Liver (tissue), 9 donors: ENCODE results near the gene KRT81. TPM values are rescaled to one million over a fixed set of nuclear protein-coding genes. Genes with fewer than 3 reads are reported as not detected.

Experiments
- DNase-seq: peaks from one replicate; pipeline ENCODE4 v3.0.0-alpha.2; 2017; ENCODE audit warnings: low spot score
- H3K27ac ChIP-seq, 2 donors: one replicate each; pipeline ENCODE4 v1.7.0; 2013; ENCODE audit warnings: inconsistent platforms in 2 of 2, low read length in 2 of 2, control low read depth in 1 of 2, low read depth in 1 of 2, mild to moderate bottlenecking in 1 of 2
- H3K27me3 ChIP-seq, 4 donors: one replicate each; pipeline versions ENCODE4 v1.6.1 to v1.7.0; 2013; ENCODE audit warnings: low read length in 3 of 4, inconsistent platforms in 1 of 4, mild to moderate bottlenecking in 1 of 4, moderate library complexity in 1 of 4; ENCODE audit not compliant: control insufficient read depth in 4 of 4, insufficient read depth in 4 of 4
- H3K36me3 ChIP-seq, 4 donors: one replicate each; pipeline versions ENCODE4 v1.6.1 to v1.7.0; 2013; ENCODE audit warnings: low read length in 3 of 4, mild to moderate bottlenecking in 3 of 4, low read depth in 1 of 4, moderate library complexity in 1 of 4; ENCODE audit not compliant: control insufficient read depth in 4 of 4, insufficient read depth in 3 of 4
- H3K4me1 ChIP-seq, 4 donors: one replicate each; pipeline versions ENCODE4 v1.6.1 to v1.7.0; 2013; ENCODE audit warnings: low read length in 3 of 4, mild to moderate bottlenecking in 3 of 4, moderate library complexity in 1 of 4; ENCODE audit not compliant: control insufficient read depth in 4 of 4, insufficient read depth in 4 of 4
- H3K4me3 ChIP-seq, 3 donors: one replicate each; pipeline versions ENCODE4 v1.6.1 to v1.7.0; 2013; ENCODE audit warnings: low read length in 3 of 3, control low read depth in 1 of 3, low read depth in 1 of 3, mild to moderate bottlenecking in 1 of 3
- H3K9ac ChIP-seq, 2 donors: one replicate each; pipeline ENCODE4 v1.7.0; 2013; ENCODE audit warnings: low read length in 2 of 2, mild to moderate bottlenecking in 2 of 2, moderate library complexity in 2 of 2, control low read depth in 1 of 2, low read depth in 1 of 2
- H3K9me3 ChIP-seq, 4 donors: one replicate each; pipeline versions ENCODE4 v1.6.1 to v1.7.0; 2013; ENCODE audit warnings: low read length in 3 of 4; ENCODE audit not compliant: control insufficient read depth in 4 of 4
- EGR1 ChIP-seq, 2 donors: IDR thresholded peaks; 2 replicates each; pipeline ENCODE4 v1.6.1; 2016 to 2018; ENCODE audit warnings: antibody characterized with exemption in 2 of 2, low read depth in 2 of 2
- HNF4A ChIP-seq, 2 donors: conservative IDR thresholded peaks; 2 replicates each; pipeline ENCODE4 v1.6.1; 2016; ENCODE audit warnings: antibody characterized with exemption in 2 of 2, mild to moderate bottlenecking in 2 of 2
- HNF4G ChIP-seq: IDR thresholded peaks from 2 replicates; pipeline ENCODE4 v1.6.1; 2016; ENCODE audit warnings: antibody characterized with exemption
- JUND ChIP-seq, 2 donors: IDR thresholded peaks; 2 replicates each; pipeline ENCODE4 v1.6.1; 2016; ENCODE audit warnings: antibody characterized with exemption in 2 of 2
- RAD21 ChIP-seq, 2 donors: IDR thresholded peaks; 2 replicates each; pipeline ENCODE4 v1.6.1; 2016; ENCODE audit warnings: antibody characterized with exemption in 2 of 2, mild to moderate bottlenecking in 2 of 2
- RXRA ChIP-seq, 2 donors: IDR thresholded peaks; 2 replicates each; pipeline ENCODE4 v1.6.1; 2017 to 2018; ENCODE audit warnings: antibody characterized with exemption in 2 of 2, mild to moderate bottlenecking in 1 of 2
- YY1 ChIP-seq: IDR thresholded peaks from 2 replicates; pipeline ENCODE4 v1.6.1; 2016; ENCODE audit warnings: antibody characterized with exemption, mild to moderate bottlenecking
- WGBS: extraction: QIAGEN DNeasy Blood & Tissue Kit; methylation state at CpG from one replicate; pipeline ENCODE4 v1.1.7; 2013; 5-methylcytosine and 5-hydroxymethylcytosine counted together
- polyA plus RNA-seq, 2 donors: library from polyadenylated mRNA; stranded (reverse) in 1 of 2; unstranded in 1 of 2; fragments of 200-250 nt in 1 of 2; fragments of >200 nt in 1 of 2; fragmentation: Nextera tagmentation in 1 of 2; extraction: Ambion mirVana in 1 of 2; gene quantifications; one replicate each; pipeline versions ENCODE4 v1.2.1 to v1.2.3, GENCODE V29; 2013 to 2015
- total RNA-seq, 2 donors: library from RNA; depleted of rRNA; stranded (reverse); fragments of >200 nt; gene quantifications; one replicate each; pipeline ENCODE4 v1.2.3, GENCODE V29; 2014
- TF ChIP-seq, protein P1 (sequence below): IDR thresholded peaks from 2 replicates; pipeline ENCODE4 v1.6.1; 2016; ENCODE audit warnings: antibody characterized with exemption
- TF ChIP-seq, protein P2 (sequence below): IDR thresholded peaks from 2 replicates; pipeline ENCODE4 v1.6.1; 2016; ENCODE audit warnings: antibody characterized with exemption
- TF ChIP-seq, protein P3 (sequence below): IDR thresholded peaks from 2 replicates; pipeline ENCODE4 v1.6.1; 2016; ENCODE audit warnings: antibody characterized with exemption
- TF ChIP-seq, protein P4 (sequence below): IDR thresholded peaks from 2 replicates; pipeline ENCODE4 v1.6.1; 2016; ENCODE audit warnings: antibody characterized with exemption, mild to moderate bottlenecking
- TF ChIP-seq, protein P5 (sequence below): fragments of 150-350 bp; IDR thresholded peaks from 2 replicates; pipeline ENCODE4 v1.5.1; 2017; ENCODE audit warnings: improper control_type of control experiment, low read depth, low read length; ENCODE audit not compliant: missing input control
- donor health status: healthy.
- donor health status: healthy.
- donor health status: healthy.
- donor health status: healthy.
- donor health status: healthy.

Gene KRT81
- total and polyA plus RNA-seq, 4 donors, result not detected

DNA sequence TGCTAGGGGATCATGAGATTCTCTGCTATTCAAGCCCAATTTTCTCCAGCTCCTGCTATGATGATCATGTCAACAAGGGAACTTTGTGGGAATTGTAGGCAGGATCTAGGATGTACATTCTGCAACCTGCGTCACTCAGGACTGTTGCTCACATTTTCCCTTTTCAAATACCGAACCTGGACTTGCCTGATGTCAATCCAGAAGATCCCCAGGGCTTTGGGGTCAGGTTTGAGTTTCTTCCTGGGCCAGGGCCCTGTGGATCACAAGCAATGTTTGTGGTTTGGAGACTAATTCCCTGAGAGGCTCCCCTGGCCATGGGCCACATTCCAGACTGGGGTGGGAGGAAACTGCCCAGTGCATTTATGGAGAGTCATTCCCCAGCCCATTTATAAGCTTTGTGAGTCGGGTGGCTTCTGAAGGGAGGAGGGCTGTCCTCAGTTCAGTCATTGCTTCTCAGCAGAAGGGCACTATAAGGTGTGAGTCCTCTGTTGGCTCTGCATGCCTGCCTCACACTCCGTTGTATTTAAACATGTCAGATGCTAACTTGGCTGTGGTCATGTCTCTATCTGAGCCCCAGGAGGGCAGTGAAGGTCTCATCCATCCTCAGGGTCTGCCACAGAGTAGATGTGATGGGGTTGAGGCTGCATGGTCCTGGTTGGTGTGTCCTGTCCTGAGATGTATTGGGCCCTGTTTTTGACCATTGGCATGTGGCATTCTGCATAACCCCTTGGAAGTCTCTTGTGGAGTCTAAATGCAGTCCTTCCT lies 10.4 kb downstream of the KRT81 start:
- TF ChIP-seq, protein P1, sequence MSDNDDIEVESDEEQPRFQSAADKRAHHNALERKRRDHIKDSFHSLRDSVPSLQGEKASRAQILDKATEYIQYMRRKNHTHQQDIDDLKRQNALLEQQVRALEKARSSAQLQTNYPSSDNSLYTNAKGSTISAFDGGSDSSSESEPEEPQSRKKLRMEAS, result no peak
- TF ChIP-seq JUND (IDR thresholded peaks at IDR 0.05) (no peak), RXRA (IDR thresholded peaks at IDR 0.05) (no peak), HNF4G (no peak), RAD21 (IDR thresholded peaks at IDR 0.05) (no peak), EGR1 (IDR thresholded peaks at IDR 0.05; ENCODE audit: low read depth in 2 of 2) (no peak), YY1 (no peak)
- TF ChIP-seq, protein P2, sequence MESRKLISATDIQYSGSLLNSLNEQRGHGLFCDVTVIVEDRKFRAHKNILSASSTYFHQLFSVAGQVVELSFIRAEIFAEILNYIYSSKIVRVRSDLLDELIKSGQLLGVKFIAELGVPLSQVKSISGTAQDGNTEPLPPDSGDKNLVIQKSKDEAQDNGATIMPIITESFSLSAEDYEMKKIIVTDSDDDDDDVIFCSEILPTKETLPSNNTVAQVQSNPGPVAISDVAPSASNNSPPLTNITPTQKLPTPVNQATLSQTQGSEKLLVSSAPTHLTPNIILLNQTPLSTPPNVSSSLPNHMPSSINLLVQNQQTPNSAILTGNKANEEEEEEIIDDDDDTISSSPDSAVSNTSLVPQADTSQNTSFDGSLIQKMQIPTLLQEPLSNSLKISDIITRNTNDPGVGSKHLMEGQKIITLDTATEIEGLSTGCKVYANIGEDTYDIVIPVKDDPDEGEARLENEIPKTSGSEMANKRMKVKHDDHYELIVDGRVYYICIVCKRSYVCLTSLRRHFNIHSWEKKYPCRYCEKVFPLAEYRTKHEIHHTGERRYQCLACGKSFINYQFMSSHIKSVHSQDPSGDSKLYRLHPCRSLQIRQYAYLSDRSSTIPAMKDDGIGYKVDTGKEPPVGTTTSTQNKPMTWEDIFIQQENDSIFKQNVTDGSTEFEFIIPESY, result no peak
- TF ChIP-seq, protein P3, sequence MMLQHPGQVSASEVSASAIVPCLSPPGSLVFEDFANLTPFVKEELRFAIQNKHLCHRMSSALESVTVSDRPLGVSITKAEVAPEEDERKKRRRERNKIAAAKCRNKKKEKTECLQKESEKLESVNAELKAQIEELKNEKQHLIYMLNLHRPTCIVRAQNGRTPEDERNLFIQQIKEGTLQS, result no peak
- TF ChIP-seq, protein P4, sequence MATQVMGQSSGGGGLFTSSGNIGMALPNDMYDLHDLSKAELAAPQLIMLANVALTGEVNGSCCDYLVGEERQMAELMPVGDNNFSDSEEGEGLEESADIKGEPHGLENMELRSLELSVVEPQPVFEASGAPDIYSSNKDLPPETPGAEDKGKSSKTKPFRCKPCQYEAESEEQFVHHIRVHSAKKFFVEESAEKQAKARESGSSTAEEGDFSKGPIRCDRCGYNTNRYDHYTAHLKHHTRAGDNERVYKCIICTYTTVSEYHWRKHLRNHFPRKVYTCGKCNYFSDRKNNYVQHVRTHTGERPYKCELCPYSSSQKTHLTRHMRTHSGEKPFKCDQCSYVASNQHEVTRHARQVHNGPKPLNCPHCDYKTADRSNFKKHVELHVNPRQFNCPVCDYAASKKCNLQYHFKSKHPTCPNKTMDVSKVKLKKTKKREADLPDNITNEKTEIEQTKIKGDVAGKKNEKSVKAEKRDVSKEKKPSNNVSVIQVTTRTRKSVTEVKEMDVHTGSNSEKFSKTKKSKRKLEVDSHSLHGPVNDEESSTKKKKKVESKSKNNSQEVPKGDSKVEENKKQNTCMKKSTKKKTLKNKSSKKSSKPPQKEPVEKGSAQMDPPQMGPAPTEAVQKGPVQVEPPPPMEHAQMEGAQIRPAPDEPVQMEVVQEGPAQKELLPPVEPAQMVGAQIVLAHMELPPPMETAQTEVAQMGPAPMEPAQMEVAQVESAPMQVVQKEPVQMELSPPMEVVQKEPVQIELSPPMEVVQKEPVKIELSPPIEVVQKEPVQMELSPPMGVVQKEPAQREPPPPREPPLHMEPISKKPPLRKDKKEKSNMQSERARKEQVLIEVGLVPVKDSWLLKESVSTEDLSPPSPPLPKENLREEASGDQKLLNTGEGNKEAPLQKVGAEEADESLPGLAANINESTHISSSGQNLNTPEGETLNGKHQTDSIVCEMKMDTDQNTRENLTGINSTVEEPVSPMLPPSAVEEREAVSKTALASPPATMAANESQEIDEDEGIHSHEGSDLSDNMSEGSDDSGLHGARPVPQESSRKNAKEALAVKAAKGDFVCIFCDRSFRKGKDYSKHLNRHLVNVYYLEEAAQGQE, result no peak
- Histone ChIP-seq H3K27ac (peak overlapping the region in 1 of 2 donors; percentile 19), H3K9ac (no peak overlapping the region), H3K27me3 (no peaks in the 10 kb centered on the region), H3K4me1 (peaks cover 0 to 2% (median 0%) of the 10 kb centered on the region in 4 donors), H3K4me3 (no peak overlapping the region), H3K9me3 (no peaks in the 10 kb centered on the region), H3K36me3 (no peaks in the 10 kb centered on the region)
- 79% methylated on average over 4 of the region's 4 CpGs for WGBS
- DNase-seq, result no peak

DNA sequence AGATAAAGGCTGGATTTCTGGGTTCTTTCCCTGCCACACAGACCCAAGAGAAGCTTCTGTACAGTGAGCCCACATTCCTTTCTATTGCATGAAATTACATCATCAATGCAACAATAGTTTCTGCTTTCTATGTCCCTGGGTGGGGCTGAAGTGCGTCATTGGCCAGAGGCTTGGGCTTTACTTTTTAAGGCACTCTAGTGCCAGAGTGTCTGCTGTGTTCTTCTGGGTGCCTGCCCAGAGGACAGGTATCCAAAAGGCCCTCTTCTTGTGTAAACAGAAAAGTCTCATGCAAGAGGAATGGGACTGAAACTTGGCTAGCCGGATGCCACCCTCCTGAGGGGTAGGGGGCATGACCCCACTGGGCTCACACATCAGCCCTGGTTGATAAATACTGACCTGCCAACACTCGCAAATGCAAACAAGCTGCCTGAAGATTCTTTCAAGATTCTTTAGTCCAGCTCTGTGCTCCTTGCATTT lies 11.0 kb downstream of the KRT81 start:
- TF ChIP-seq, protein P1, result no peak
- TF ChIP-seq HNF4A (conservative IDR thresholded peaks at IDR 0.05) (no peak), YY1 (no peak), JUND (IDR thresholded peaks at IDR 0.05) (no peak), RAD21 (IDR thresholded peaks at IDR 0.05) (no peak), HNF4G (no peak), EGR1 (IDR thresholded peaks at IDR 0.05; ENCODE audit: low read depth in 2 of 2) (no peak)
- TF ChIP-seq, protein P5, sequence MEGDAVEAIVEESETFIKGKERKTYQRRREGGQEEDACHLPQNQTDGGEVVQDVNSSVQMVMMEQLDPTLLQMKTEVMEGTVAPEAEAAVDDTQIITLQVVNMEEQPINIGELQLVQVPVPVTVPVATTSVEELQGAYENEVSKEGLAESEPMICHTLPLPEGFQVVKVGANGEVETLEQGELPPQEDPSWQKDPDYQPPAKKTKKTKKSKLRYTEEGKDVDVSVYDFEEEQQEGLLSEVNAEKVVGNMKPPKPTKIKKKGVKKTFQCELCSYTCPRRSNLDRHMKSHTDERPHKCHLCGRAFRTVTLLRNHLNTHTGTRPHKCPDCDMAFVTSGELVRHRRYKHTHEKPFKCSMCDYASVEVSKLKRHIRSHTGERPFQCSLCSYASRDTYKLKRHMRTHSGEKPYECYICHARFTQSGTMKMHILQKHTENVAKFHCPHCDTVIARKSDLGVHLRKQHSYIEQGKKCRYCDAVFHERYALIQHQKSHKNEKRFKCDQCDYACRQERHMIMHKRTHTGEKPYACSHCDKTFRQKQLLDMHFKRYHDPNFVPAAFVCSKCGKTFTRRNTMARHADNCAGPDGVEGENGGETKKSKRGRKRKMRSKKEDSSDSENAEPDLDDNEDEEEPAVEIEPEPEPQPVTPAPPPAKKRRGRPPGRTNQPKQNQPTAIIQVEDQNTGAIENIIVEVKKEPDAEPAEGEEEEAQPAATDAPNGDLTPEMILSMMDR, result no peak
- TF ChIP-seq, protein P2, result no peak
- no peaks in the 10 kb centered on the region for H3K27me3 ChIP-seq
- H3K9ac ChIP-seq, result no peak overlapping the region
- peaks cover 0 to 2% (median 0%) of the 10 kb centered on the region in 4 donors for H3K4me1 ChIP-seq
- 43% methylated on average over 3 of the region's 3 CpGs for WGBS
- H3K36me3 ChIP-seq, result no peaks in the 10 kb centered on the region
- H3K27ac ChIP-seq, result peak overlapping the region in 1 of 2 donors; percentile 19
- H3K9me3 ChIP-seq, result no peaks in the 10 kb centered on the region
- H3K4me3 ChIP-seq, result no peak overlapping the region
- DNase-seq, result no peak
